Measurements from ENCODE around the gene CAPN3.

The CAPN3 gene

DNA sequence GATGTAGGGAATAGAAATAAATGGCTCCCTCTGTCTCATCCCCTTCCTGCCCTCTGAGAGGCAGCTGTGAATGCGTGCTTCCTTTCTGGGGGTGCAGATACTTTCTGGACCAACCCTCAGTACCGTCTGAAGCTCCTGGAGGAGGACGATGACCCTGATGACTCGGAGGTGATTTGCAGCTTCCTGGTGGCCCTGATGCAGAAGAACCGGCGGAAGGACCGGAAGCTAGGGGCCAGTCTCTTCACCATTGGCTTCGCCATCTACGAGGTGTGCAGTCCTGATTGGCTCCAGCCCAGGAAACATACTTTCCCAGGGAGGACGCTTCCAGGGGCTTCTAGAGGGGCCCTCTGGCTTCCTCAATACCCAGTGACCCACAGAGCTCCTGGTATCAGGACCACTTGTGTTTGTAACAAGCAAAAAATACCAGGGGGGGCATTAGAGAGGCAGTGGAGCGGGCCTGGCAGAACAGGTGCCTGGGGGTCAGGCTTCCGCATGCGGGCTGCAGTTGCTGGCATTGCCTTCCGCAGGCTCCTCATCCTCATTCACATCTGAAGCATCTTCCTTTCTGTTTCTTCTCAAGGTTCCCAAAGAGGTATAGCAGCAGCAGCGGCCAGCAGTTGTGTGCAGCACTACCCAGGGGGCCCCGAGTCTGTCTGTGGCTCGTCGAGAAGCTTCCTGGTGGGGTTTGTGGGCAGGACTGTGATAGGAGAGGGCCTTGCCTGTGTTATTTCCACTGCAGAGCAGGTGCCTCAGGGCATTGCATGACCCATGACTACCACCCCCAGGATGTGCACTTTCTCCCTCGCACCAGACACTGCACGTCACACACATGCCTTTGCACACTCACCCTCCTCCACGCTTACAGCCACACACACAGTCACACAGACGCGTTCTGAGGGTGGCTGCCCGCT, 42.5 kb downstream of the CAPN3 start:
- no peak for FAIRE-seq

DNA sequence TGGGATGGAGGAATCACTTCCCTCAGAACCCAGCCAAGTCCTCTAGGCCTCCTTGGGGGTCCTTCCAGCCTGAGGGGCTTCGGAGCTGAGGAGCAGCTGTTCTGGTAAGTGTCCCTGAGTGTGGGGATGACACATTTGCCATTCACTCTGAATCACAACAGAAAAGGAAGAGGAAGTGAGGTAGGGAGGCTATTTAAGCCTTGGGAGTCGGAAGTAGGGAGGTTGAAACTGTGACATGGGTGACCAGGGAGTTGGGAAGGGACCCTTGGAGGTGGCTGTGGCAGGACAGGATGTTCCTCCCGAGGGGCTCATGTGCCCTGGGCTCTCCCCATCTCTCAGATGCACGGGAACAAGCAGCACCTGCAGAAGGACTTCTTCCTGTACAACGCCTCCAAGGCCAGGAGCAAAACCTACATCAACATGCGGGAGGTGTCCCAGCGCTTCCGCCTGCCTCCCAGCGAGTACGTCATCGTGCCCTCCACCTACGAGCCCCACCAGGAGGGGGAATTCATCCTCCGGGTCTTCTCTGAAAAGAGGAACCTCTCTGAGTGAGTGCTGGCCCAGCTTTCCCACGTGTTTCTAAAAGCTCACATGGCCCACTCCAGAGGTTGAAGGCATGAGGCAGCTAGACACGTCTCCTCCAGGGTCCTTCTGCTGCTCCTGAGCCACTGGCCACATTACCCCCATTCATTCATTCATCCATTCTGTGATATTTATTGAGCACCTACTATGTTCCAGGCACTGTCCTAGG, 43.3 kb downstream of the CAPN3 start:
- no peak for FAIRE-seq

- FAIRE-seq, result no peak
These were observed 44.1 kb downstream of the CAPN3 start for GRCh38 chr15:42403389-42403788.

DNA sequence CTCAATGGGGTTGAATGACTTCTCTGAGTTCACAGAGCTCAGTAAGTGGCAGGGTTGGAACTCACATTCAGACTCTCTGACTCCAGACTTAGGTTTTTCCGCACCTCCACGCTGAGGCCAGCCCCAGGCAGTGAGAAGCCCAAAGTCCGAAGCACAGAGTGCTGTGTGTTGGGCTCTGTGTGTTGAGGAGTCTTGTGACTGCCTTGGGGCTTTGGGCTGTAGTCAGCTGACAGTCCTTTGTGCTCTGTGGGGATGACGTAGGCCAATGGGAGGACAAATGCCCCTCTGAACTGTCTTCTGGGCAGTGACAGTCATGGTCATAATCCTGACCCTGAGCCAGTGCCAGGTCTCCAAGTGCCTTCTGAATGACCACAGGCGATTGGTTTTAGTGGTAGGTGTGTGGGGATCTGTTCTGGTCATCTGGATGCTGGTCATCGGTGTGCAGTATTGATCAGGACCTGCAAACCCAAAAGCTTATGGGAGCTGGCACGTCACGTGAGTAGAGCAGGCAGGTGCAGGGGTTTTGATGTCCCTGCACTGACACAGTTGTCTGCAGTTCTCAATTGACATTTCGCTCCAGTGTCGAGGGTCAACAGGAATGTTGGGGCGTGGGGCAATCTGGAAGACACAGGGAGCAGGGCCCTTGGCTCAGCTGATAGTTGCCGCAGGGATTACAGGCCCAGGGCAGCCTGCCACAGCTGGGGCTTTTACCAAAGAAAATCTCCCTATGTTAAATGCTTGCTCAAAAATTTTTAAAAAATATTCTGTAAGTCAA, 45.3 kb downstream of the CAPN3 start:
- no peak for FAIRE-seq

GRCh38 chr15:42405863-42406482, 46.7 kb downstream of the CAPN3 start:
- FAIRE-seq, result no peak

- FAIRE-seq, result no peak
These were observed 48.9 kb downstream of the CAPN3 start for GRCh38 chr15:42408178-42408577.

DNA sequence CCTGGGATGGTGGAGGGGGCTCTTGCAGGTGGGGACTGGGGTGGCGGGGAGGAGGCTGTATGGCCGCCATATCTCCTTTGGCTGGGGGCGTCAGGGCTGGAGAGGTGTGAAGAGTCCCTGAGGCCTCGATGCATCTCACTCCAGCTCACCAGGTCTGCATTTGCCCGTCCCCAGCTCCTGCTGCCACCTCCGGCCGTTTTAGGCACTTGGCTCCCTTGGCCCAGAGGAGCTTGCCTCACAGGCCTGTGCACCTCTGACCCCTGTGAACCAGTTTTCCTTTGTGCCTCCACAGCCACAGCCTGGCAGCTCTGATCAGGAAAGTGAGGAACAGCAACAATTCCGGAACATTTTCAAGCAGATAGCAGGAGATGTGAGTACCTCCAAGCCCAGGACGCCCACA, 49.7 kb downstream of the CAPN3 start:
- FAIRE-seq, result no peak

DNA sequence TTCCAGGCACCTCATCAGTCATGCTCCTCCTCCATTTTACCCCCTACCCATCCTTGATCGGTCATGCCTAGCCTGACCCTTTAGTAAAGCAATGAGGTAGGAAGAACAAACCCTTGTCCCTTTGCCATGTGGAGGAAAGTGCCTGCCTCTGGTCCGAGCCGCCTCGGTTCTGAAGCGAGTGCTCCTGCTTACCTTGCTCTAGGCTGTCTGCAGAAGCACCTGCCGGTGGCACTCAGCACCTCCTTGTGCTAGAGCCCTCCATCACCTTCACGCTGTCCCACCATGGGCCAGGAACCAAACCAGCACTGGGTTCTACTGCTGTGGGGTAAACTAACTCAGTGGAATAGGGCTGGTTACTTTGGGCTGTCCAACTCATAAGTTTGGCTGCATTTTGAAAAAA, 52.6 kb downstream of the CAPN3 start:
- FAIRE-seq, result no peak

- peak; percentile 77 for FAIRE-seq
These were observed 54.6 kb downstream of the CAPN3 start for GRCh38 chr15:42413920-42414319.

GRCh38 chr15:42419369-42419768, 60.1 kb downstream of the CAPN3 start:
- no peak for FAIRE-seq

DNA sequence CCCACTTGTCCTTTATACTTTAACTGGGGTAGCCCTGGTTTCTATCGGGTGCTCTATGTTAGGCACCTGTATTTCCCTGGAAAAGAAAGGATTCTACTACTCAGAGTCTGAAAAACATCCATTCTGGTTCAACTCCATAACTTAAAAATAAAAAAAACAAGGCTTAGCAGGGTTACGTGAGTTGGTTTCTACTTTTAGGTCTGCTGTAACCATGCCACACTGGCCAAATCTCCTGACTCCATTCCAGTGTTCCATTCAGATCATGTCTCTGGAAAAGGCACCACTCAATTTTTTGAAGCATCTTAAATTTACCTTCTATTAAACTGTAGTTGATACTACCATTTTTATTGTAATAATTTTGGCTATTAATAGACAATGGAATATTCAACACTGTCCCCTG, 62.1 kb downstream of the CAPN3 start:
- FAIRE-seq, result no peak

GRCh38 chr15:42427429-42428223, 68.3 kb downstream of the CAPN3 start:
- no peak for FAIRE-seq

DNA sequence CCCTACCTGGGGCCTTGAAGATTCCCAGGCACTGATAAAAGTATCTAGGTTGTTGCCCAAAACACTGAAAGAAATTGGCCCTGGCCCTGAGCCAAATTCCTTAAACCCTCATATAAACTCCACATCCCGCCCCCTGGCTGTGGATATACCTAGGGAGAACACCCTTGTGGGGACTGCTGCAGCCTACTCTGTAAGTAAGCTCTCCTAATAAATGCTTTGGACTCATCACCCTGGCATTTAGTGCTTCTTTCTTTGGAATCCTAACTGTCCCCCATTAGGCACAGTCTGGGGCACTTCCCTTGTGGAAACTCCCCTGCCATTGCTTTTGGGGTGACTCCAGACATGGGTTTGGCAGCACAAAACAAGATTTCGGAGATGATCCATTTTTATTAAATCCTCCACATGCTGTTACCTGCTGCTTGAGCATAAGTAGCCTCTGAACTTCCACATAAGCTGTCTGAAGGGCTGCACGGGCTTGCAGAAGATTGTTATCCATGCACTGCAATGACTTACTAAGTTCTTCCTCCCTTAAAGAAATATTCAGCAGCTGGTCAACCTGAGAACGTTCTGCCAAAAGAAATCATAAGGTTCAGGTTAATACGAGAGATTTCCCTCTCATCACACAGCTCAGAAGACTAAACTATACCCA, 85.2 kb downstream of the CAPN3 start:
- FAIRE-seq, result no peak

DNA sequence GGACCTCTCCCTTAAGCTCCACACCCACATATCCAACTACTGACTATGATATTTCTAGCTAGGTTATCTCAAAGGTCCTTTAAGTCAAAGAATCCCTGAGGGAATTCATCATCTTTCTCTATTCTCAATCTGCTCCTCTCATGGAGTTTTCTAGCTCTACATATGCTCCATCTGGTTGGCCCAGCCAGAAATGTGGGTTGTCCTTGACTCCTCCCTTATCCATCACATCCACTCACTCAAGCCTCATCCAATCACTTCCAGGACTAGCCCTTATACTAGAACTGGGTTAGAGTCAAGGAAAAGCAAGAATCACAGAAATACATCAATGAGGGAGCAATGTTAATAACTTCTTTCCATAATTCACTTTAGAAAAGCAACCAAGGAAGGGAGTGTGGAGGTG, 86.2 kb downstream of the CAPN3 start:
- no peak for FAIRE-seq

DNA sequence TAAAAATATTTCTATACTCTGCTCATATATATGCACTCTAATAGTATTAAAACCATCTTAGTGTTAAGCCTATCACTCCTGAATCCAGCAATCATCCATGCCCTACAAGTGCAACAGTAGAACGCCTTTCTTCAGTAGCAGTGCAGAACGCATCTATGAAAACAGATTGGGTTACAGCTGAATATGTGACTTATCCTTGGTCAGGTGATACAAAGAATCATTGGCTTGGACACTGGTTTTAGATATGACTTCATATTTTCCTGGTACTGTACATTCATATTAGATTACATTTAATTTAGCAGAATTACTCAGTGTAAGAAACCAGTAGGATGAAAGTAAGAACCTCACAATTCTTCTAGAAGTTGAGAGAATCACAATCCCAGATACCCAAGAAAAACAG, 88.3 kb downstream of the CAPN3 start:
- FAIRE-seq, result no peak

- FAIRE-seq, result no peak
These were observed 89.0 kb downstream of the CAPN3 start for GRCh38 chr15:42448281-42448680.

DNA sequence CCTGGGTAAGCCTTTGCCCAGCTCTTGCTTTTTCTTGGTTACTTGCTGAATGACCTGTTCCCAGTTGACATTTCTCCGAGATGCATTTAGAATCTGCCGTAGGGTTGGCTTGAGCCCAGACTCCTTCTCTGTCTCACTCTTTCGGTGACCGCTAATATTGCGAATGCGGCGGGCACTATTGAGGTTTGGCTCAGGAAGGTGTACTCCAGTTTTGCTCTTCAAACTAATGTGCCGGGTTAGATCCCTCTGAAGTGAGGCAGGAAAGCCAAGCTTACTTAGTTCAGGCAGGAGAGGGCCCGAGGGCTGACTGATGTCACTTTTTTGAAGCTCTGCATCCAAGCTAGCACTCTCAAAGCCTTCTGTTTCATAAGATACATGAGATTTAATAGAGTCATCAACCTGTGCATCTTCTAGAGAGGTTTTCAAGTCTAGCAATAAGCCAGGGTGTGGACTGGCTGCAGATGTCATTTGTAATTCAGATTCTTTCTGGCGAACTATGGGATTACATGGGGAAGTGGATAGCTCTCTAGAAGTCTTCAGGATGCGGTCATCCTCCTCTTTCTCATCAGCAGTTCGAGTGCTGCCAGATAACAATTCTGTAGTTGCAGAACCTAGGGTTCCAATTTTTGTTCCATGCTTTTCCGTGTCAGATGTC, 90.6 kb downstream of the CAPN3 start:
- no peak for FAIRE-seq

DNA sequence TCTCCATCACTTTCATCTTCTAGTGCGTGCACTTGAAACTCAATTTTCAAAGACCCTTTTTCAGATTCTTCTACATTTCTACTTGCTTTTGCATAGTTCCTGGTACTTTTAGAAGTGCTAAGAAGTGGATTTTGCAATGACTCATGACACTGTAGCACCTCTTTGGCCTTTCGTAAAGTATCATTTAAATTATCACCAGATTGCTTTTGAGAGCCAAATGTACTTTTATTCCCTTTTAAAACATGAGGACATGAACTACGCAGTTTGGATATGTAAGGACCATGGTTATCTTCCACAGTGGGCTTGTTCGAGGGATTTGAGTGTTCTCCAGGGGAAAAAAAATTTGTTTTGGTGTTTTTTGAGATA, 91.1 kb downstream of the CAPN3 start:
- no peak for FAIRE-seq

GRCh38 chr15:42453826-42454225, 94.5 kb downstream of the CAPN3 start:
- FAIRE-seq, result no peak

DNA sequence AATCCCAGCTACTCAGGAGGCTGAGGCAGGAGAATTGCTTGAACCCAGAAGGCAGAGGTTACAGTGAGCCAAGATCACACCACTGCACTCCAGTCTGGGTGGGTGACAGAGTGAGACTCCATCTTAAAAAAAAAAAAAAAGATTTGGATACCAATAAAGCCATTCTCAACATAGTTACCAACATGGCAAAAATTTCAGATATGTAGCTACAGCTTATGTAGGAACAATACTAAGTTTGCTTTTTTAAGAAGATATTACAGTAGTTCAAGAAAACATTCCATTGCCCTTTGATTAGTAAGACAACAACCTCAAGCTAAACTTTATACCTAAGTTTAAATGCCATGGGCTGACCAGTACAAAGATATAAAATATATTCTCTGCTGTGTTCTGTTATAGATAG, 97.2 kb downstream of the CAPN3 start:
- no peak for FAIRE-seq

GRCh38 chr15:42456971-42457370, 97.7 kb downstream of the CAPN3 start:
- no peak for FAIRE-seq
